A549 (cell line): Measurements from ENCODE around the gene DCUN1D1.

Source experiments
- BHLHE40 ChIP-seq: IDR thresholded peaks from 2 replicates; pipeline ENCODE4 v1.6.1; 2012; ENCODE audit warnings: low read depth, low read length, inconsistent platforms
- CEBPB ChIP-seq, 2 experiments: fragments of >200 bp in 1 of 2; sonication (Bioruptor Twin) in 1 of 2; formaldehyde crosslinking in 1 of 2; IDR thresholded peaks; 2 replicates each; pipeline ENCODE4 v1.6.1; 2012 to 2016
- CHD4 ChIP-seq: fragments of 200-600 bp; sonication (generic); IDR thresholded peaks from 2 replicates; pipeline ENCODE4 v1.6.1; 2016; ENCODE audit warnings: antibody characterized with exemption, mild to moderate bottlenecking, borderline replicate concordance
- EP300 ChIP-seq, 2 experiments: fragments of >200 bp; sonication (Bioruptor Twin); formaldehyde crosslinking; IDR thresholded peaks; 2 replicates in 1 of 2; 3 replicates in 1 of 2; pipeline ENCODE4 v1.6.1; 2016 to 2017
- FOSL2 ChIP-seq, 2 experiments: fragments of 450-650 bp in 1 of 2; fragments of >200 bp in 1 of 2; sonication (Bioruptor Twin) in 1 of 2; formaldehyde crosslinking; IDR thresholded peaks; 2 replicates each; pipeline versions ENCODE4 v1.5.0 to v1.6.1; 2016 to 2020; ENCODE audit warnings: mild to moderate bottlenecking in 1 of 2, moderate library complexity in 1 of 2
- KDM5A ChIP-seq: fragments of 200-600 bp; sonication (generic); IDR thresholded peaks from 2 replicates; pipeline ENCODE4 v1.6.1; 2016; ENCODE audit warnings: antibody characterized with exemption, mild to moderate bottlenecking
- POLR2A ChIP-seq: IDR thresholded peaks from 2 replicates; pipeline ENCODE4 v1.6.1; 2012; ENCODE audit warnings: mild to moderate bottlenecking, low read length
- RAD21 ChIP-seq, 2 experiments: fragments of >200 bp in 1 of 2; sonication (Bioruptor Twin) in 1 of 2; formaldehyde crosslinking in 1 of 2; IDR thresholded peaks in 1 of 2; conservative IDR thresholded peaks in 1 of 2; 2 replicates in 1 of 2; 3 replicates in 1 of 2; pipeline ENCODE4 v1.6.1; 2012 to 2018; ENCODE audit warnings: inconsistent platforms in 1 of 2
- RARB ChIP-seq: fragments of 250-450 bp; sonication (Bioruptor Pico); IDR thresholded peaks from 2 replicates; pipeline ENCODE4 v1.8.0; 2021; ENCODE audit warnings: mild to moderate bottlenecking, moderate library complexity
- RFX5 ChIP-seq: fragments of 450-650 bp; IDR thresholded peaks from 2 replicates; pipeline ENCODE4 v1.7.1; 2014; ENCODE audit warnings: antibody characterized with exemption, mild to moderate bottlenecking, moderate library complexity
- RNF2 ChIP-seq: fragments of 200-600 bp; sonication (generic); IDR thresholded peaks from 2 replicates; pipeline ENCODE4 v1.6.1; 2016; ENCODE audit warnings: low read depth, mild to moderate bottlenecking, antibody characterized with exemption, moderate library complexity, borderline replicate concordance
- TF ChIP-seq, protein P1 (sequence below): fragments of >200 bp; sonication (Bioruptor Twin); formaldehyde crosslinking; IDR thresholded peaks from 3 replicates; pipeline ENCODE4 v1.5.1; 2016
- TF ChIP-seq, protein P2 (sequence below): fragments of 250-450 bp; sonication (Bioruptor Pico); IDR thresholded peaks from 2 replicates; pipeline ENCODE4 v1.5.0; 2021; ENCODE audit warnings: mild to moderate bottlenecking, moderate library complexity, borderline replicate concordance
- TF ChIP-seq, protein P3 (sequence below): IDR thresholded peaks from 2 replicates; pipeline ENCODE4 v1.6.1; 2012

DNA sequence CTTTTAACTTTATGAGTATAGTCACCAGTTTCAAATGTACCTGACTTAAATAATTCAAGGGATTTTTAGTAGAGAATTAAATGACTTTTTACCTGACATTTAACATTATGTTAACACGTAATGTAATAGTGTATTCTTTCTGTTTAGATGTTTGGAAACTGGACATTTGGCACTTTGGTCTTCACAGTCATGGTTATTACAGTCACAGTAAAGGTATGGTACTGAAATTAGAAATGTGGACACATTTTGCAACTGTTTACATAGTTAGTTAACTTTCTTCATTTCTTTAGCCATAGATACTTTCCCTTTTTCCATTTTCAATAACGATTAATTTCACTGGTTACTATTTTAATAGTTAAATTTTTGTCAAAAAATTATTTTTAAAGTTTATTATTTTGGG is 83.8 kb downstream of the DCUN1D1 start:
- TF ChIP-seq, protein P1, sequence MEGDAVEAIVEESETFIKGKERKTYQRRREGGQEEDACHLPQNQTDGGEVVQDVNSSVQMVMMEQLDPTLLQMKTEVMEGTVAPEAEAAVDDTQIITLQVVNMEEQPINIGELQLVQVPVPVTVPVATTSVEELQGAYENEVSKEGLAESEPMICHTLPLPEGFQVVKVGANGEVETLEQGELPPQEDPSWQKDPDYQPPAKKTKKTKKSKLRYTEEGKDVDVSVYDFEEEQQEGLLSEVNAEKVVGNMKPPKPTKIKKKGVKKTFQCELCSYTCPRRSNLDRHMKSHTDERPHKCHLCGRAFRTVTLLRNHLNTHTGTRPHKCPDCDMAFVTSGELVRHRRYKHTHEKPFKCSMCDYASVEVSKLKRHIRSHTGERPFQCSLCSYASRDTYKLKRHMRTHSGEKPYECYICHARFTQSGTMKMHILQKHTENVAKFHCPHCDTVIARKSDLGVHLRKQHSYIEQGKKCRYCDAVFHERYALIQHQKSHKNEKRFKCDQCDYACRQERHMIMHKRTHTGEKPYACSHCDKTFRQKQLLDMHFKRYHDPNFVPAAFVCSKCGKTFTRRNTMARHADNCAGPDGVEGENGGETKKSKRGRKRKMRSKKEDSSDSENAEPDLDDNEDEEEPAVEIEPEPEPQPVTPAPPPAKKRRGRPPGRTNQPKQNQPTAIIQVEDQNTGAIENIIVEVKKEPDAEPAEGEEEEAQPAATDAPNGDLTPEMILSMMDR, result no peak
- no peak for TF ChIP-seq POLR2A
- TF ChIP-seq EP300 (IDR thresholded peaks at IDR 0.05), result no peak
- no peak for TF ChIP-seq RNF2
- no peak for TF ChIP-seq FOSL2 (IDR thresholded peaks at IDR 0.05)
- TF ChIP-seq FOSL2 (CRISPR knock-in tag; IDR thresholded peaks at IDR 0.05), result no peak
- TF ChIP-seq, protein P2, sequence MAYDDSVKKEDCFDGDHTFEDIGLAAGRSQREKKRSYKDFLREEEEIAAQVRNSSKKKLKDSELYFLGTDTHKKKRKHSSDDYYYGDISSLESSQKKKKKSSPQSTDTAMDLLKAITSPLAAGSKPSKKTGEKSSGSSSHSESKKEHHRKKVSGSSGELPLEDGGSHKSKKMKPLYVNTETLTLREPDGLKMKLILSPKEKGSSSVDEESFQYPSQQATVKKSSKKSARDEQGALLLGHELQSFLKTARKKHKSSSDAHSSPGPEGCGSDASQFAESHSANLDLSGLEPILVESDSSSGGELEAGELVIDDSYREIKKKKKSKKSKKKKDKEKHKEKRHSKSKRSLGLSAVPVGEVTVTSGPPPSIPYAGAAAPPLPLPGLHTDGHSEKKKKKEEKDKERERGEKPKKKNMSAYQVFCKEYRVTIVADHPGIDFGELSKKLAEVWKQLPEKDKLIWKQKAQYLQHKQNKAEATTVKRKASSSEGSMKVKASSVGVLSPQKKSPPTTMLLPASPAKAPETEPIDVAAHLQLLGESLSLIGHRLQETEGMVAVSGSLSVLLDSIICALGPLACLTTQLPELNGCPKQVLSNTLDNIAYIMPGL (CRISPR knock-in tag), result no peak
- no peak for TF ChIP-seq BHLHE40
- TF ChIP-seq, protein P3, sequence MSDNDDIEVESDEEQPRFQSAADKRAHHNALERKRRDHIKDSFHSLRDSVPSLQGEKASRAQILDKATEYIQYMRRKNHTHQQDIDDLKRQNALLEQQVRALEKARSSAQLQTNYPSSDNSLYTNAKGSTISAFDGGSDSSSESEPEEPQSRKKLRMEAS, result no peak
- no peak for TF ChIP-seq CEBPB (IDR thresholded peaks at IDR 0.05)
- no peak for TF ChIP-seq RAD21 (conservative IDR thresholded peaks at IDR 0.05 in 1 of 2, IDR thresholded peaks at IDR 0.05 in 1 of 2)
- no peak for TF ChIP-seq CHD4
- TF ChIP-seq RFX5, result no peak
- TF ChIP-seq RARB, result no peak
- TF ChIP-seq KDM5A, result no peak
